CD14-positive monocyte (primary cell): ENCODE results near the gene INO80D. TPM values are rescaled to one million over a fixed set of nuclear protein-coding genes. Genes with fewer than 3 reads are reported as not detected.
"Not testable (repeated sequence)": the region's sequence is repeated elsewhere in the genome, so short reads cannot be mapped to it uniquely, and the experiment has no call there.

Experiments
- DNase-seq, 3 donors: peaks; one replicate each; pipeline ENCODE4 v3.0.0-alpha.2; 2011 to 2022
- H2AFZ ChIP-seq: 2 replicates; pipeline ENCODE4 v1.6.0; 2012; ENCODE audit warnings: mild to moderate bottlenecking, low read depth, low read length, inconsistent platforms; ENCODE audit not compliant: insufficient read depth, poor library complexity, severe bottlenecking
- H3K27ac ChIP-seq, 2 donors: 1 replicate in 1 of 2; 2 replicates in 1 of 2; pipeline ENCODE4 v1.5.1; 2012 to 2013; ENCODE audit warnings: low read length in 2 of 2, control low read depth in 1 of 2, inconsistent platforms in 1 of 2, low read depth in 1 of 2, mild to moderate bottlenecking in 1 of 2
- H3K27me3 ChIP-seq, 2 donors: one replicate each; pipeline versions ENCODE4 v1.6.0 to v1.6.1; 2011 to 2013; ENCODE audit warnings: low read length in 2 of 2; ENCODE audit not compliant: control insufficient read depth in 2 of 2, insufficient read depth in 2 of 2
- H3K36me3 ChIP-seq, 2 donors: replicated peaks in 1 of 2; 1 replicate in 1 of 2; 2 replicates in 1 of 2; pipeline versions ENCODE4 v1.5.1 to v1.6.1; 2012 to 2013; ENCODE audit warnings: low read length in 2 of 2, control low read depth in 1 of 2, inconsistent platforms in 1 of 2, mild to moderate bottlenecking in 1 of 2; ENCODE audit not compliant: insufficient read depth in 2 of 2, control insufficient read depth in 1 of 2
- H3K4me1 ChIP-seq, 2 donors: 1 replicate in 1 of 2; 2 replicates in 1 of 2; pipeline versions ENCODE4 v1.5.1 to v1.6.1; 2012 to 2013; ENCODE audit warnings: low read length in 2 of 2, control low read depth in 1 of 2, inconsistent platforms in 1 of 2, mild to moderate bottlenecking in 1 of 2, moderate library complexity in 1 of 2; ENCODE audit not compliant: insufficient read depth in 2 of 2, control insufficient read depth in 1 of 2
- H3K4me2 ChIP-seq: replicated peaks from 2 replicates; pipeline ENCODE3; 2012; ENCODE audit warnings: low read length, moderate library complexity, mild to moderate bottlenecking; ENCODE audit not compliant: poor library complexity, severe bottlenecking; ENCODE audit errors: extremely low read depth
- H3K4me3 ChIP-seq, 3 experiments: fragments of 200-600 bp in 1 of 3; sonication (generic) in 1 of 3; replicated peaks in 1 of 3; 1 replicate in 2 of 3; 2 replicates in 1 of 3; pipeline ENCODE4 v1.5.1; 2011 to 2013; ENCODE audit warnings: low read length in 3 of 3, mild to moderate bottlenecking in 3 of 3, control low read depth in 2 of 3, low read depth in 2 of 3, inconsistent platforms in 1 of 3, moderate library complexity in 1 of 3
- H3K79me2 ChIP-seq: 2 replicates; pipeline ENCODE4 v1.6.0; 2012; ENCODE audit warnings: mild to moderate bottlenecking, control low read depth, inconsistent platforms, low read length, moderate library complexity; ENCODE audit not compliant: insufficient read depth
- H3K9ac ChIP-seq: 2 replicates; pipeline ENCODE4 v1.6.0; 2017; ENCODE audit warnings: low read length, mild to moderate bottlenecking; ENCODE audit not compliant: insufficient read depth, poor library complexity, severe bottlenecking
- H3K9me3 ChIP-seq, 2 donors: replicated peaks in 1 of 2; 1 replicate in 1 of 2; 2 replicates in 1 of 2; pipeline versions ENCODE4 v1.5.1 to v1.6.1; 2012 to 2013; ENCODE audit warnings: low read length in 2 of 2, control low read depth in 1 of 2; ENCODE audit not compliant: control insufficient read depth in 1 of 2, insufficient read depth in 1 of 2
- H4K20me1 ChIP-seq: 2 replicates; pipeline ENCODE4 v1.6.0; 2012; ENCODE audit warnings: mild to moderate bottlenecking, low read length, control low read depth, moderate library complexity; ENCODE audit not compliant: insufficient read depth
- H3K27ac Mint-ChIP-seq, 7 donors: one replicate each; pipeline ENCODE4 v1.8.0; 2020; ENCODE audit warnings: mild to moderate bottlenecking in 7 of 7, mixed read lengths in 7 of 7, moderate library complexity in 6 of 7, inconsistent platforms in 2 of 7
- H3K27me3 Mint-ChIP-seq, 3 donors: one replicate each; pipeline ENCODE4 v1.8.0; 2021 to 2022; ENCODE audit warnings: low read depth in 3 of 3, mild to moderate bottlenecking in 3 of 3, mixed read lengths in 3 of 3, moderate library complexity in 3 of 3, inconsistent platforms in 1 of 3
- H3K36me3 Mint-ChIP-seq, 2 donors: one replicate each; pipeline ENCODE4 v1.8.0; 2020; ENCODE audit warnings: mixed read lengths in 2 of 2, inconsistent platforms in 1 of 2, mild to moderate bottlenecking in 1 of 2
- H3K4me1 Mint-ChIP-seq: one replicate; pipeline ENCODE4 v1.8.0; 2020; ENCODE audit warnings: mild to moderate bottlenecking, mixed read lengths
- H3K4me3 Mint-ChIP-seq, 2 donors: one replicate each; pipeline ENCODE4 v1.8.0; 2020; ENCODE audit warnings: mild to moderate bottlenecking in 2 of 2, mixed read lengths in 2 of 2, moderate library complexity in 1 of 2
- H3K9me3 Mint-ChIP-seq, 7 donors: one replicate each; pipeline ENCODE4 v1.8.0; 2020 to 2022; ENCODE audit warnings: mixed read lengths in 7 of 7, mild to moderate bottlenecking in 6 of 7, moderate library complexity in 6 of 7, inconsistent platforms in 2 of 7
- WGBS: methylation state at CpG from one replicate; pipeline ENCODE4 v1.1.5; 2013; ENCODE audit warnings: missing lambda C conversion rate; ENCODE audit not compliant: insufficient coverage; 5-methylcytosine and 5-hydroxymethylcytosine counted together
- intact Hi-C, 2 donors: fragments of 100-400 bp; cut with micrococcal nuclease; formaldehyde crosslinking; loops; one replicate each; pipeline versions ENCODE4 v1.15.0 to v1.15.1; 2023
- polyA plus RNA-seq, 3 donors: library from polyadenylated mRNA; depleted of rRNA in 1 of 3; unstranded in 2 of 3; stranded (reverse) in 1 of 3; fragments of 300-500 nt in 2 of 3; fragments of >200 nt in 1 of 3; fragmentation: Illumina TruSeq in 2 of 3; gene quantifications; 1 replicate in 2 of 3; 2 replicates in 1 of 3; pipeline ENCODE4 v1.2.3, GENCODE V29; 2012 to 2021
- TF ChIP-seq, protein P1 (sequence below): fragments of 200-600 bp; IDR thresholded peaks from one replicate; pipeline ENCODE4 v1.8.0; 2022; ENCODE audit warnings: antibody characterized with exemption, mild to moderate bottlenecking

The INO80D gene
- polyA plus RNA-seq, 3 donors = 3.8 to 6.1 (median 4.4) TPM

DNA sequence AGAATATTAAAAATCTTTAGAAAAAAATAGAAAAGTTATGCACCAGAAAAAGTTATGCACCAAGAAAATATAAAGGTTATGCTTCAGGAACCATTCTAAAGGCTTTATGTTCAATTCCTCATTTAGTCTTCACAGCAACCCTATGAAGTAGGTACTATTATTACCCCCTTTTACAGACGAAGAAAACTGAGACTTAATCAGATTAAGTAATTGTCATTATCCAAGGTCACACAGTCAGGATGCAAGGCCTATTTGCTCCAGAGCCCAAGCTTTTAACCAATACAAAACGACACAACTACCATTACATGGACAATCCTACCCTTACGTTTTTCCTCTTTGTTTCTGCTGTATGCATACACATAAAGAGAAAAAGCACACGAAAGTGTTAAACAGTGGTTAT, 5.0 kb downstream of the INO80D start:
- no peaks in the 10 kb centered on the region for H3K27me3 ChIP-seq
- 83% methylated on average over 1 of the region's 4 CpGs for WGBS
- intact Hi-C loops = no loop called here
- H3K9me3 Mint-ChIP-seq = peaks cover 0 to 2% (median 0%) of the 10 kb centered on the region in 7 donors
- H2AFZ ChIP-seq = no peak overlapping the region
- H3K4me3 ChIP-seq = no peak overlapping the region
- H3K79me2 ChIP-seq = peaks cover 94% of the 10 kb centered on the region
- H4K20me1 ChIP-seq = peaks cover 47% of the 10 kb centered on the region
- no peak overlapping the region for H3K9ac ChIP-seq
- H3K36me3 ChIP-seq = no peaks in the 10 kb centered on the region
- H3K4me1 Mint-ChIP-seq = peaks cover 22% of the 10 kb centered on the region
- no peak overlapping the region for H3K4me3 Mint-ChIP-seq
- no peaks in the 10 kb centered on the region for H3K9me3 ChIP-seq
- no peak for DNase-seq
- H3K27ac Mint-ChIP-seq = no peak overlapping the region
- peaks cover 8 to 14% of the 10 kb centered on the region in 2 donors for H3K4me1 ChIP-seq
- H3K4me2 ChIP-seq = no peak overlapping the region
- peaks cover 0 to 5% of the 10 kb centered on the region in 2 donors for H3K36me3 Mint-ChIP-seq
- H3K27me3 Mint-ChIP-seq = no peaks in the 10 kb centered on the region
- TF ChIP-seq, protein P1, sequence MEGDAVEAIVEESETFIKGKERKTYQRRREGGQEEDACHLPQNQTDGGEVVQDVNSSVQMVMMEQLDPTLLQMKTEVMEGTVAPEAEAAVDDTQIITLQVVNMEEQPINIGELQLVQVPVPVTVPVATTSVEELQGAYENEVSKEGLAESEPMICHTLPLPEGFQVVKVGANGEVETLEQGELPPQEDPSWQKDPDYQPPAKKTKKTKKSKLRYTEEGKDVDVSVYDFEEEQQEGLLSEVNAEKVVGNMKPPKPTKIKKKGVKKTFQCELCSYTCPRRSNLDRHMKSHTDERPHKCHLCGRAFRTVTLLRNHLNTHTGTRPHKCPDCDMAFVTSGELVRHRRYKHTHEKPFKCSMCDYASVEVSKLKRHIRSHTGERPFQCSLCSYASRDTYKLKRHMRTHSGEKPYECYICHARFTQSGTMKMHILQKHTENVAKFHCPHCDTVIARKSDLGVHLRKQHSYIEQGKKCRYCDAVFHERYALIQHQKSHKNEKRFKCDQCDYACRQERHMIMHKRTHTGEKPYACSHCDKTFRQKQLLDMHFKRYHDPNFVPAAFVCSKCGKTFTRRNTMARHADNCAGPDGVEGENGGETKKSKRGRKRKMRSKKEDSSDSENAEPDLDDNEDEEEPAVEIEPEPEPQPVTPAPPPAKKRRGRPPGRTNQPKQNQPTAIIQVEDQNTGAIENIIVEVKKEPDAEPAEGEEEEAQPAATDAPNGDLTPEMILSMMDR = no peak
- H3K27ac ChIP-seq = no peak overlapping the region

DNA sequence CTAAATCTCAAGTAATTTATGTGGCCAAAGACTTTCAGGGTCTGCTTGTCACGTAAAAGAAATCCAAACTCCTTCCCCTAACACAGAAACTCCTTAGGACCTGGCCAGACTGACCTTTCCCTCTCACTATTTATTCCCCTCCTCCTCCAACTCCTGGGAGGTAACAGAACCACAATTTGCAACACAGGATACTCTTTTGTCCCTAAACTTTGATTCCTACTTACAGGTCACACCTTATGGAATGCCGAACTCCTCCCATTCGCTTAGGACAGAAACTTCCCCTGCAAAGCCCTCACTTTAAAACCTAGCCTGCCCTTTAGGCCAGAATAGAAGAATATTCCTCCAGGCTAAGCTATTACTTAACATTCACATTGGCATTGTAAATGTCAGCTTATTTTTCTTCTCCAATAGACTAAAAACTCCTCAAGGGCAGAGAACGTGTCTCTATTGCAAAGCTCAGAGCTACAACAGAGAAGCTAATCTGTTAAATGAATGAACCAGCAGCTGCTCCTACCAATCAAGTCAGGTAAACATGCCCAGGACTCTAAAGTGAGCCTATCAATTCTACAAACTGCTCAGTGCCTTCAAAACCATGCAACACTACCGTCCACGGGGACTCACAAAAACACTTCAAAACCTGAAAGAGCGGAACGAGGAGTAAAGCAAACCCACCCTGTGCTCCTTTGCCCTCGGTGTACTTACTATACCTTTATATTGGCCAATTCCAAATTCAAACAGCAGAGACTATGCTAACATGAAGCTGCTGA, 6.1 kb downstream of the INO80D start:
- Histone ChIP-seq H3K9me3 (no peaks in the 10 kb centered on the region), H3K27me3 (no peaks in the 10 kb centered on the region), H3K27ac (no peak overlapping the region), H3K4me1 (peaks cover 8 to 14% of the 10 kb centered on the region in 2 donors), H2AFZ (no peak overlapping the region), H3K9ac (no peak overlapping the region), H3K4me2 (no peak overlapping the region), H3K79me2 (peaks cover 100% of the 10 kb centered on the region), H3K4me3 (no peak overlapping the region), H4K20me1 (peaks cover 51% of the 10 kb centered on the region), H3K36me3 (no peaks in the 10 kb centered on the region)
- H3K27ac Mint-ChIP-seq = peak overlapping the region in 1 of 7 donors; percentile 47
- TF ChIP-seq, protein P1 = no peak
- no peak for DNase-seq
- H3K36me3 Mint-ChIP-seq = peaks cover 0 to 7% of the 10 kb centered on the region in 2 donors
- intact Hi-C loops = no loop called here
- H3K4me1 Mint-ChIP-seq = peaks cover 22% of the 10 kb centered on the region
- 98% methylated on average over 8 of the region's 9 CpGs for WGBS
- H3K9me3 Mint-ChIP-seq = peaks cover 0 to 2% (median 0%) of the 10 kb centered on the region in 7 donors
- H3K27me3 Mint-ChIP-seq = no peaks in the 10 kb centered on the region
- no peak overlapping the region for H3K4me3 Mint-ChIP-seq

DNA sequence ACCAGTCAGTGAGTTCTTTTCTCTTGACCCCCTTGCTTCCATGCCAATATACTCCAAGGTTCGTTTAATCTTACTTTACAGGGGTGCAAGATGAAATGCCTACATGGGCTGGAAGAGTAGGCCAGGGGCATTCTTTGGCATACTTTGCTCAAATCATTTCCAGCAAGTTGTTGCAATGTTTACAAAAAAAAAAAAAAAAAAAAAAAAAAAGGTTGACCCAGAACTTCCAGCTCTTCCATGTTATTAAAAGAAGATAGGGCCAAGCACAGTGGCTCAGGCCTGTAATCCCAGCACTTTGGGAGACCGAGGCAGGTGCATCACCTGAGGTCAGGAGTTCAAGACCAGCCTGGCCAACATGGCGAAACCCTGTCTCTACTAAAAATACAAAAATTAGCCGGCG, 8.1 kb downstream of the INO80D start:
- DNase-seq, H3K9ac ChIP-seq, H3K4me2 ChIP-seq, H3K4me3 ChIP-seq, H2AFZ ChIP-seq, H3K27me3 ChIP-seq, H3K9me3 Mint-ChIP-seq, H3K36me3 ChIP-seq, H3K27me3 Mint-ChIP-seq, intact Hi-C loops, H3K4me1 ChIP-seq, H3K27ac ChIP-seq, H3K9me3 ChIP-seq, H3K4me3 Mint-ChIP-seq: not testable (repeated sequence)
- Mint-ChIP-seq H3K27ac (peak overlapping the region in 2 of 7 donors; percentile 21 to 30), H3K4me1 (peaks cover 18% of the 10 kb centered on the region), H3K36me3 (peaks cover 6 to 20% of the 10 kb centered on the region in 2 donors)
- H3K79me2 ChIP-seq = peaks cover 100% of the 10 kb centered on the region
- peaks cover 65% of the 10 kb centered on the region for H4K20me1 ChIP-seq
- WGBS = 100% methylated on average over 1 of the region's 5 CpGs
